Dermis microvascular lymphatic vessel endothelial cell (primary cell): ENCODE results near the gene TYW5. TPM values are rescaled to one million over a fixed set of nuclear protein-coding genes. Genes with fewer than 3 reads are reported as not detected.

ENCODE experiments used
- DNase-seq, 2 donors: peaks; one replicate each; pipeline versions ENCODE4 v3.0.0 to v3.0.0-alpha.2; 2010; ENCODE audit warnings: low read depth in 2 of 2
- total RNA-seq: library from RNA; depleted of rRNA; stranded (reverse); fragments of >200 nt; gene quantifications from 2 replicates; pipeline ENCODE4 v1.2.1, GENCODE V29; 2014

The TYW5 gene
- total RNA-seq, 1 donor from 2014 or later: 4.2 TPM

GRCh38 chr2:199975273-199975895 is 20.1 kb upstream of the TYW5 start:
- no peak for DNase-seq

- DNase-seq: peak; percentile 18 to 52
Measured at GRCh38 chr2:199973703-199974102, 18.4 kb upstream of the TYW5 start.

GRCh38 chr2:199972088-199972626 is 16.9 kb upstream of the TYW5 start:
- DNase-seq: no peak

GRCh38 chr2:199968126-199968525 is 12.8 kb upstream of the TYW5 start:
- no peak for DNase-seq

- no peak for DNase-seq
Measured at GRCh38 chr2:199966976-199967375, 11.7 kb upstream of the TYW5 start.

DNA sequence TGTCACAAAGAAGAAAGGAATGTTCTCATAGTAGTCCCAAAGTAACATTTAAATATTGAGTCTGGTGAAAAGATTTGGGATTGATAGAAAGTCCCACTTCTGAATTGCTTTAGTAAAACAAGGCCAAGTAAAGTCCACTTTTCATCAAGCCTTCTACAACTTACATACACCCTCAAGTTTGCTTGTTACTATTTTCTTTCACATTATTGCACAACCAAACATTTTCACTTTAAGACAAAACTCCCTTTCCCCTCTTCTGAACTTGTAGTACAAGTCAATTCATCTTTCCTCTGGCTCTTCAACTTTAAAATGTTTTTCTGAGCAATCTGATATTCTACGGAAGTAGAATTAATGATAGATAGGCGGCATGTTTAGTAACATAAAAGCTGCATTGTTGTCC is 11.1 kb upstream of the TYW5 start:
- DNase-seq: no peak

- no peak for DNase-seq
Measured at GRCh38 chr2:199962203-199962602, 6.9 kb upstream of the TYW5 start.

- DNase-seq: no peak
Measured at GRCh38 chr2:199958014-199958413, 2.7 kb upstream of the TYW5 start.

GRCh38 chr2:199956062-199956380 is 730 bp upstream of the TYW5 start:
- peak in 1 of 2 donors; percentile 14 for DNase-seq

DNA sequence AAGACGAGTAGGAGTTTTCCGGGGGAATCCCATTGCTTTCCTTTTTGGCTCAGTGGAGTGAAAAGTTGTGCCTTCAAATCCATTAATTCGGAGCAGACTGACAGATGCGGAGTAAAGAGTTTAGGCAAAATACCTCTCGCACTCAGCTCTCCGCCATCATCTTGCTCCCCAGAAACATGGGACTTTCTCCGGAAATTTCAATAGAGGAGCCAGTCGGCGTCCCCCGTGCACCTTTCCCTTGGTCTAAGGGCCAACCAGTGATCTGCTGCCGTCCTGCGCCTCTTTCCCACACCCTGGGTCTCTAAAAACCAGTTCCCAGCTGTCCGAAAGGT is 318 bp downstream of the TYW5 start:
- DNase-seq: peak; percentile 7 to 66

DNA sequence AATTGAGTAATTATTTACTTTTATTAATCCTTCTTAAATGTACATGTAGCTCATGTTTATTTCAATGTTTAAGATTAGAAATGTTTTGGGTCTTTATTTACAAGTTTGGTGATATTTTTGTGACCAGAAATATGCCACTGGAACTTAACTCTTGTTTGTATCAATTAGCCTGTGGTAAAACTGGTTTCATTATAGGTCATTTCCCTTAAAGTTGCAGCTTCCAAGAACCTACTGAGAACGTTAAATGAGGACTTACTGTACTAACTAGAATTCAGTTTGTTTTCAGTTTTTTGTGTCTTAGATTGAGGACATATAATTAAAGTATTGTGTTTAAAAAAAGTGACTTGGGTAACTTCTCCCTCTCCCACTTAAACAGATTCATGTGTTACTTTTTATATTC is 4.3 kb downstream of the TYW5 start:
- no peak for DNase-seq

DNA sequence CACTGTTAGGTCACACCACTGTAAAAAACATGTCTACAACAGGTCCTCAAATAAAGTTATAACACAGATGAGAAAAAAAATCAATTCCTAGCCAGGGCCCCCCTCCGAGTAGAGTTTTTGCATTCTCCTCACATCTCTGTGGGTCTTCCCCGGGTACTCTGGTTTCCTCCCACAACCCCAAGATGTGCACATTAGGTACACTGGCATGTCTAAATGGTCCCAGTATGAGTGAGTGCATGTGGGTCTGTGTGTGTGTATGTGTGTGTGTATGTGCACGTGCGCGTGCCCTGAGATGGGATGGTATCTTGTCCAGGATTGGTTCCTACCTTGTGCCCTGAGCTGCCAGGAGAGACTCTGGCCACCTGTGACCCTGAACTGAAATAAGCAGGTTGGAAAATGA is 4.9 kb downstream of the TYW5 start:
- no peak for DNase-seq

- no peak for DNase-seq
Measured at GRCh38 chr2:199946836-199947235, 8.5 kb downstream of the TYW5 start.

GRCh38 chr2:199946196-199946595 is 9.1 kb downstream of the TYW5 start:
- DNase-seq: no peak

DNA sequence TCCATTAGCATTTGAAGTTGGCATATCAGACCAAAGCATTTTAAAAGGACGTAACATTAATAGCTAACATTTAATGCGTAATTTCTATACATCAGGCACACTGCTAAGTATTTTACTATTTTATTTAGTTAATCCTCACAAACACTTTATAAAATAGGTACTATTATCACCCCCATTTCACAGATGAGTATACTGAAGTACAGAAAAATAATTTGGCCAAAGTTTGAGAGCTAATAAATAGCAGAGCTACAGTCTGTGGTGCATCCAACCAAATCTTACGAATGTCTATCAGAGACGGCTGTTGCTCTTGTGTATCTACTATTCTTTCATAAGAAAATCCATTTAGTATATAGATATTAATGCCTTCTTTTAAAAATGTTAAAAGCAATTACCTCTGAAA is 11.9 kb downstream of the TYW5 start:
- no peak for DNase-seq

DNA sequence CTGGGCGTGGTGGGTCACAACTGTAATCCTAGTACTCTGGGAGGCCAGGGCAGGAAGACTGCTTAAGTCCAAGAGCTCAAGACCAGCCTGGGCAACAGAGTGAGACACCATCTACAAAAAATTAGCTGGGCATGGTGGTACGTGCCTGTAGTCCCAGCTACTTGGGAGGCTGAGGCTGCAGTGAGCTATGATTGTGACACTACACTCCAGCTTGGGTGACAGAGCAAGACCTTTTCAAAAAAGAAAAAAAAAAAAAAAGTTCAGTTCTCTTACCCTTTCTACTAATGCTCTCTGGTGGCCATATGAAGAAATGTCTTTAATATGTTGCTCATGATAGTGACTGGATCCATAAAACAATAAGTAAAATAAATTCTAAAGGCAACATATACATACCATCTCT is 14.9 kb downstream of the TYW5 start:
- peak; percentile 10 to 21 for DNase-seq

- no peak for DNase-seq
Measured at GRCh38 chr2:199936554-199936953, 18.7 kb downstream of the TYW5 start.

DNA sequence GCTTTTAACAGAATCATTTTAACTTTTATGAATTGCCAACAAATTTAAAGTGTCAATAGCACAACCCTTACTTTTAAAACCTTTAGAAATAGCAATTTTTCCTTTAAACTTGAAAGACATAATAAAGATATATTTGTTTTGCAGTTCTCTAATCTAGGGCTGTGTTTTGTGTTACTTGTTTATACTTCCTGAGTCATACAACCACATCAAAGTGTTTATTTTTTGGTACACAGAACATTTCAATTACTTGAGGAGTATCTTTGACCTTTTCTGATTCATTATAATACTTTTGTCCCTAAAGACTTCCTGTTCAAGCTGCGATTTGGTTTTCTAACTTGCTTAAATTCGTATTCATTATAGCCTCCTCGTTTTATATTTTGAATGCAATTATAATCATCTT is 21.8 kb downstream of the TYW5 start:
- DNase-seq: no peak

DNA sequence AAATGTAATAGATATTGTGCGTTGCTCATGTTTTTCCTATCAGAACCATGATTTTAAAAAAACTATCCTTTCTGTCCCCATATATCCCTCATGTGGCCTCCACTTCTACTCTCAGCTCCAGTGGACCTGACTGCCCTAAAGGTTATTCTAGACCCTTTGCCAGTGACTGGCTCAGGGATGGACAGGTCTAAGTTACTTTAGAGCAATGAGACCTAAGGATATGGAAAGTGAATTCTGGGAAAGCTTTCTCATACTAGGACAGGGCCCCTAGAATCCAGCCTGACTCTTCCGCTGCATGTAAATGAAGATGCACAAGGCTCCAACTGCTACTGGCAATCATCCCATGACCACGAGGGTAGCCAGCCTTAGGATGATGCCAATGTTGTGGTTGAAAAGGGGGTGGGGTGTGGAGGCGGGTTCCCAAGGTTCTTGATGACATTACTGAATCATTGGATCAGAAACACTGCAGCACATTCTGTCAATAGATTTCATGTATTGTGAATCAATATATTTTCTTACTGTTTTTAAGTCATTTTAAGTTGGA is 22.9 kb downstream of the TYW5 start:
- no peak for DNase-seq

DNA sequence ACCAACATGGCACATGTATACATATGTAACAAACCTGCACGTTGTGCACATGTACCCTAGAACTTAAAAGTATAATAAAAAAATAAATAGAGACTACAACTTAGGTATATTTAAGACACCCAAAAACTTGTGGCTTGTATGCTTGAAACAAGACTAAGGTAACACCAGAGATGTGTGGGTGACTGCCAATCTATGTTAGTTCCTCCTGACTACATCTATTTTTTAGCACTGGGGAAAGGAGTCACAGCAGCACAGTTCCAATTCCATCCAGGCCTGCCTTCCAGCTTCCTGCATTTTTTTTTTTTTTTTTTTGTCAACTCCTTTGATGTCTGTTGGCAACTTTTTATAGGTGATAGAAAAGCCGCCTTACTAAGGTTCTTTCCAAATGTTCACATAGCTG is 26.0 kb downstream of the TYW5 start:
- no peak for DNase-seq

GRCh38 chr2:199928626-199929025 is 26.7 kb downstream of the TYW5 start:
- DNase-seq: no peak

DNA sequence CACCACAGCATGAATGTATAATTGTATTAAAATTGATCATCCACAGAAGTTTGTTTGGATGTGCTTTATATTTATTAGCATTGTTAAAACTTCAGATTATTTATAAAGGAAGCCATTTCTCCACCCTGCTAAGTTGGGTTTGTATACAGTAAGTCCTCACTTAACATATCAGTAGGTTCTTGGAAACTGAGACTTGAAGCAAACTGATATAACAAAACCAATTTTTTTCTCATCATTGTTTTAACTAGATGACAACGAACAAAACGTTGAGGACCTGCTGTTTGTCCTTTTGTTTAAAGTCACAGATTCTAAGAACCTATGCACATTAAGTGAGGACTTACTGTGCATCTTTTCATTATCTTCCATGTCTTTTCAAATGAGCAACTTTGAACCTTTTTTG is 27.1 kb downstream of the TYW5 start:
- no peak for DNase-seq

GRCh38 chr2:199926806-199927205 is 28.5 kb downstream of the TYW5 start:
- no peak for DNase-seq

- DNase-seq: no peak
Measured at GRCh38 chr2:199923924-199924323, 31.4 kb downstream of the TYW5 start.
